GM19438 (cell line): ENCODE data around the gene PMPCA.

Source experiments
- ATAC-seq: cut with Tn5 transposase; IDR thresholded peaks from one replicate; pipeline ENCODE4 v1.9.1; 2021; ENCODE audit warnings: low read depth; ENCODE audit not compliant: unreplicated experiment

PMPCA gene

DNA sequence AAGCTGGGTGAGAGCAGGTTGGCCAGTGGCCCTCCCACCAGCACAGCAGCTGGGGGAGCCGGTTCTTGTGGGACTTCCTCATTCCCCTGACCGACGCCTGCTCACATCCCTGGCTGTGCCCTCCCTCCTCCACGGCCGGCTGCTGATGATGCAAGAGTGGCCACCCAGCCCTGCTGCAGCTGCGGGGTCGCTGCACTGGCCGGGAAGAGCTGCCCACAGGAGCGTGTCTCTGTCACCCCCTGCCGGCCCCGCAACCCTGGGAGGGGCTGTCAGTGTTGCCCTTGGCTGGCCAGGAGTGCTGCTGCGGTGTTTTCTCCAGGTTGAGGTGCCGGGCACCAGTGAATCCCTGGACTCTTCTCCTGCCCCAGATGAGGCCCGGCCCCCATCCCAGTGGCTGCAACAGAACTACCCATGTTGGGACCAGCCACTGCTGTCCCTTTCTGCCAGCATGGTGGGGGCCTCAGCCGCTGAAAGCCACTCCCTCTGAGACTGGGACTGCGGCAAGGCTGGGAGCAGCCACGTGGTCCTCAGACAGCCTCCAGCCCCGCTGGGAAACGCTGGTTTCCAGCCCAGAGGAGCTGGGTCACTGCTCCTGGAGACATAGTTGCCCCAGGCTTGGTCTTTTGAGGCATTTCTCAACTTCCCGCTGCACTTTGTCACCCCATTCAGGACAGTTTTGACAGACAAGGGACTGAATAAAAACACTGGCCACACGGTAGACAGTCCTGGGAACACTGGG, 37.7 kb upstream of the PMPCA start:
- ATAC-seq: no peak

DNA sequence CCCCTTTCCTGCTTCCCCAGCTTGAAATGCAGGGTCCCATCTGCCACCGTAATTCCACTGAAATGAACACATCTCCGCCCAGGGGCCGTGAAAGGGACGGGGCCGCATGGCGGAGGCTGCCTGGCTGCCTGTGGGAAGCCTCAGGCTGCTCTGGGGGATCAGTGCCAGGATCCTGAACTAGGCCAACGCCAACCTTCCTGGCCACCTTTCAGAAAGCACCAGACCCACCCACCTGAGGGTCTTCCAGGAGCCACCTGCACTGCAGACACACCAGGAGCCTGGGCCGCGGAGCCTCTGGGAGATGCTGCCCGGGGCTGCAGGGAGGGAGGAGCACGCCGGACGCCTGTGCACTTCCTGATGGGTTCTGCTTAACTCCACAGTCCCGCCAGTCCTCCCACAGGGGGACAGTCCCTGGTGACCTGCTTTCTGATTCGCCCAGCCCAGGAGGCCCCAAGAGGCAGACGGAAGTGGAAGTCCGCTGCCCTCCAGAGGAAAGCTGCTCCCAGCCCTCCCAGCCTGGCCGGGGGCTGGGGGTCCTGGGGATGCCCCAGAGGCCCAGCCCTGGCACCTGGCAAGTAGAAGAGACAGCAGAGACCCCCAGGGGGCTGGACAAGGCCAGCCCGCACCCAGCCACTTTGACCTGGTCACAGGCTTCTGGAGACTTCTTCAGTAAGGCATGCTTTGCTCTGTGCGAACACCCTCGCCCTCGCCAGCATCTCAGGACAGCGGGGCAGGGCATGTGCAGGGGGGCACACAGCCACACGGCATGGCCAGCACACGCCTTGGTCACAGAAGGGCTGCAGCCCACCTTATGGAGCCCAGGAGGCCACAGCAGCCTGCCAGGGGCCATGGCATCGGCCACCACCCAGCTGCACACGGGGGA, 36.9 kb upstream of the PMPCA start, which contains the start of gene CARD9:
TSS of gene CARD9 (minus strand) at position 370 of the 883 bp plus-strand sequence. CDS start 1,591 bp downstream, outside the sequence.
- ATAC-seq: no peak

DNA sequence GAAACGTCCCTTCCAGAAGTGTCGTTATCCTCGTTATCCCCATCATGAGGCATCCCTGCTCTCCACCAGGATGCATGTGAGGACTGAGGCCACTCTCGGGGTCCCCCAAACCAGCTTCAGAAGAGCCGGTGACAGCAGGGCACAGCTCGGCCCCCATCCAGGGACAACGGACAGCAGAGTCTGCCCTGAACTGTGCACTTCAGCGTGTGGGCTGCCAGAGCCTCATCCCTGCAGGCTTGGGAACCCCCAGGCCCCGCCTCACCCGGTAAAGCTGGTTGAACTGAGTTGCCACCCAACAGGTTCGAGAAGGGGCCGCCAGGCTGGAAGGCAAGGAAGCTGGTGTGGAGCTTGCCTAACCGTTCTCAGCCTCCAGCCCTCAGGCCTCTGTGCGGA, 36.3 kb upstream of the PMPCA start:
- ATAC-seq: no peak

GRCh38 chr9:136375096-136375495, 35.4 kb upstream of the PMPCA start:
- no peak for ATAC-seq

DNA sequence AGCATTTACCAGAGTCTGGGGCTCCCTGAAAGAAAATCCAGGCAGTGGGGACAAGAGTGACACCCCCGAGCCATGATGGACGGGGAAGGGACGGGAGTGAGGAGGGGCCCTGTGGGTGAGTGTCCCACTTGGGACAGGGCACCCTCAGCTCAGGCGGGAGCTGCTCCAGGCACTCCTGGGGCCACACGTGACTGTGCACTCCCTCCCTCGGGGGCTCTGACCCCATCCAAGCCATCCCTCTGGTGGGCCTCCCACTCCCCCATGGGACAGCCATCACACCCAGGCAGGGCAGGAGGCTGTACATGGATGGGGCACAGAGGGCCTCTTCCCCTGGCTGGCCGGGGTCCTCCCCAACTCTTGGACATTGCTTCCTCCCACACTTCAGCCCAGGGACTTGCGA, 34.0 kb upstream of the PMPCA start:
- ATAC-seq: no peak

DNA sequence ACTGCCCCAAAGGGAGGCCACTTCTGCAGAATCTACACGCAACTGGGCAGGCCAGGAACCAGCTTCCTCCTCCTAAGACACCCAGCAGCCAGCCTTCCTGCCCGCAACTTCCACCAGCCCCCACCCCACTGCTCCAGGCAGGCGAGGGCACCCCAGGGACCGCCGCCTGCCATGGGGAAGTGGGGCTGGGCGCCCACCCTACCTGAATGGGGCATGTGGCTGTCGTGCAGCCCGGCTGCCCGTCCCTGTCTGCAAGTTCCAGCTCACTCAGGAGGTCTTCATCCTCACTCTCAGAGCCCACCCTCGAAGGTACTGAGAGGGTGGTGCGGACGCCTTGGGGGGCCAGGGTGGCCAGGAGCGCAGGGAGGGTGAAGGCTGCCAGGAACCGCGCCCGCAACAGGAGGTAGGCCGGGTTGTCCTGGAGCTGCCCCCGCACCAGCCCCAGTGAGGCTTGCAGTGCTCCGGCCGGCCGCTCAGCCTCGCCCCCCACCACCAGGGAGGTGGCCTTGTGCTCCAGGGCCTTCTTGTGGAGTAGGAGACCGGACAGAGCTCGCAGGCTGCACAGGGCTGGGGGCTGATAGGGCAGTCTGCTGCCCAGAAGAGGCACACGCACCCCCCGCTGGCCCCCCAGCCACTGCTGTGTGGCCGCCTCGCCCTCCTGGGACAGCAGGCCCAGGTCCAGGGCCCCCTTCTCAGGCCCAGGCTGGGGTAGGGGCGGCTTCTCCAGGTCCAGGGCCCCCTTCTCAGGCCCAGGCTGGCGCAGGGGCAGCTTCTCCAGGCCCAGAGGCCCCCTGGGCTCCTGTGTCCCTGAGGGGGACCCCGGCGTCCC, 32.9 kb upstream of the PMPCA start:
- ATAC-seq: no peak

GRCh38 chr9:136378170-136379002, 32.1 kb upstream of the PMPCA start:
- no peak for ATAC-seq

- ATAC-seq: no peak
Measured at GRCh38 chr9:136379003-136379287, 31.5 kb upstream of the PMPCA start.

DNA sequence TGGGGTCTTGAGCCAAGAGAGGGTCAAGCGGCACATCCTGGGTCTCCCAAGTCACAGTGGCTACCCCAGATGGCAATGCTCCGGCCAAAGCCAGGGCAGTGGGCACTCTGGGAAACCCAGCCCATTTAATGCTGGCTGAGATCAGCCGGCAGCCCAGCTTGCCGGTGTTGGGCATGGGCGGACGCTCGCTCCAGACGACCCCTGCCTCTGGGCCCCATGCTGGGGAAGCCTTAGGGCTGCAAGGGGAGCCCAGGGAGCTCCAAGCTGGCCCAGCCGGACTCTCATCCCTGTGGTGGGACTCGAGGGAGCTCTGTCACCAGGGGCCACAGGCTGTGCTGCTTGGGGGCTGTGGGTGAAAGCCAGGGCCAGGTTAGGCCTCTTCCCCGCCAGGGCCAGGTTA, 31.1 kb upstream of the PMPCA start:
- ATAC-seq: no peak

- ATAC-seq: no peak
Measured at GRCh38 chr9:136379891-136380290, 30.6 kb upstream of the PMPCA start.

GRCh38 chr9:136380381-136380780, 30.1 kb upstream of the PMPCA start:
- ATAC-seq: no peak

- no peak for ATAC-seq
Measured at GRCh38 chr9:136381311-136381710, 29.1 kb upstream of the PMPCA start.

DNA sequence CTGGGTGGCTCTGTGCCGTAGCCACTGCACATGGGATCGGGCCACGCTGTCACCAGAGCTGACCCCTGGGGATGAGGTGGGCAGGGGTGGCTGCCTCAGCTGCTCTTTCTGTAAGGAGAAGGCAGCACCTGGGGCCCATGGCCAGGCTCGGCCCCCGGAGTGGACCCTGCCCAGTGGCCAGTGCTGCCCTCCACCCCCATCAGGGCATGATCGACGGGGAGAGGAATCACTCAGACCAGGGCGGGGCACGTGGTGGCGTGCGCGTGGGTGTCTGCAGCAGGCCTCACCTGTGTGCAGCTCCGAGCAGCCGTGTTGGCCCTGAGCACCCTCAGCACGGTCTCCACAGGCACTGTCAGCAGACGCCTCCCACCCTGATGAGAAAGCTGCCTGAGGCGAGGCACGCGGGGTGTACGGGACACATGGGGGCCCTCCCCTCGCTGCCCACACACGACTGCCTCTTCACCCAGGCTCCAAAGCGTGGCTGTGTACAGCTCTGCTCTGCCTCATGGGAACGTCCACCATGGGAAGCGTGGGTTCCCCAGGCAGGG, 28.4 kb upstream of the PMPCA start:
- ATAC-seq: no peak

DNA sequence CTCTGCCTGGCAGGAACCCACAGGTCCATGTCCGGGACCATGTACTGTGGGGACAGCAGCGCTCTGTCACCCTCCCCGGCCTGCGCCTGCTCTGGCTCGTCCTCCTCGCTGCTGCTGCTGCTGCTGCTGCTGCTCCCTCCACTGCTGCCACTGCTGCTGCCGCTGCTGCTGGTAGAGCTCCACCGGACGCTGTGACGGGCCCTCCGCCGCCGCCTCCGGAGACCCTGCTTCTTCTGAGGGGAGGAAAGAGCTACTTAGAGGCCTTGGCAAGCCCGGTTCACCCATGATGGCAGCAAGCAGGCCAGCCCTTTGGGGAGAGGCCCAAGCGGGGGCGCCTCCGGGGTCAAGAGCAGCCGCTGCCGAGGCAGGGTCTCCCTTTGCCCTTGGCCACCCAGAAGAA, 27.0 kb upstream of the PMPCA start:
- ATAC-seq: no peak

- no peak for ATAC-seq
Measured at GRCh38 chr9:136385015-136385414, 25.4 kb upstream of the PMPCA start.

- ATAC-seq: no peak
Measured at GRCh38 chr9:136386018-136386417, 24.4 kb upstream of the PMPCA start.

DNA sequence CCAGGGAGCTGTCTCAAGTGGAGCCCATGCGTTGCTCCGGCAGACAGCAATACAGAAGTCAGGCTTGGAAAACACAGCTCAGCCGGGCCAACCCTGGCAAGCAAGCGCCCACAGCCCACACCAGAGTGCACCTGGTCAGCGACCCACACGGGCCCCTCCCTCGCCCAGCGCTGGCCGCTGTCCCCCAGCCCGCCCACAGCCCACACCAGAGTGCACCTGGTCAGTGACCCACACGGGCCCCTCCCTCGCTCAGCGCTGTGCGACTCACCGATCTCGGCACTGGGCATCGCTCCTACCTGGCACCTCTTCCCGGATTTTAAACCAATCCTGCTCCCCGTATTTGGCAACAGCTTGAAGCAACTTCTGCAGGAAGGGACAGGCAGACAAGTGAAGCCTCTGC, 23.2 kb upstream of the PMPCA start:
- no peak for ATAC-seq

DNA sequence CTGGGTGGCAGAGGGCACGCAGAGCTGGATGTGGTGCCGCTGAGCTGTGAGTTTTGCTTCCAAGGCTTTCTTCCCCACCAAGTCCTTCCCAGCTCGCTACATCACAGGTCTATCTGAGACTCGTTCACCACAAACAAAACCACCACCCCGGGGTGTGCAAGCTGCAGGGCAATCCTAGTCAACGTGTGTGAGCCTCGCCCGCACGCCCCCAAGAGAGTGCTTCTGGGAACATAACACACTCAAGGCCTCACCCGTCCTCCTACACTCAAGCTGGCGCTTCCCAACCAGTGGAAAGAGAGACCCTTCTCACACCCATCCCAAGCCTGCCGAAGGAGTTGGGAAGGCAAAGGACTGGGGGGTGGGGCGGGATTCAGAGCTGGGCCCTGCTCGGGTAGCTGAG, 21.1 kb upstream of the PMPCA start:
- no peak for ATAC-seq

GRCh38 chr9:136391737-136392537, 18.5 kb upstream of the PMPCA start:
- no peak for ATAC-seq
